IMR-90 (cell line): Measurements from ENCODE around the gene PAQR7. TPM values are rescaled to one million over a fixed set of nuclear protein-coding genes. Genes with fewer than 3 reads are reported as not detected.

ENCODE experiments used
- ATAC-seq: fragments of 200-7000 bp; cut with Tn5 transposase; 2 replicates; pipeline ENCODE4 v1.9.1; 2020; ENCODE audit warnings: low read depth, mild to moderate bottlenecking, moderate library complexity
- BruUV-seq: library from RNA; stranded (reverse); fragments of 400-500 nt; replicated peaks from 2 replicates; lab custom pipeline; 2021; lab: Mats Ljungman, UMichigan
- CTCF ChIA-PET: fragments of 300-600 bp; formaldehyde crosslinking; extraction: SDS; loops from one replicate; lab custom pipeline; 2021; ENCODE audit warnings: antibody characterized with exemption; lab: Yijun Ruan, JAX
- POLR2A ChIA-PET: fragments of 300-600 bp; sonication (Branson Sonifier 250); formaldehyde crosslinking; loops from one replicate; lab custom pipeline; 2022; ENCODE audit warnings: antibody characterized with exemption; ENCODE audit not compliant: unreplicated experiment; lab: Charles Lee
- DNase-seq: peaks from one replicate; pipeline ENCODE4 v3.0.0; 2013
- H2AFZ ChIP-seq: replicated peaks from 2 replicates; pipeline ENCODE3; 2013; ENCODE audit warnings: low read length, mild to moderate bottlenecking; ENCODE audit not compliant: poor library complexity
- H2AK5ac ChIP-seq: 2 replicates; pipeline ENCODE4 v1.6.1; 2013; ENCODE audit warnings: low read depth, low read length, inconsistent platforms
- H2AK9ac ChIP-seq: replicated peaks from 2 replicates; pipeline ENCODE3; 2013; ENCODE audit warnings: mild to moderate bottlenecking, low read depth, low read length, moderate library complexity; ENCODE audit not compliant: poor library complexity
- H2BK120ac ChIP-seq: 2 replicates; pipeline ENCODE4 v1.6.1; 2013; ENCODE audit warnings: low read depth, low read length, inconsistent platforms
- H2BK15ac ChIP-seq: 3 replicates; pipeline ENCODE4 v1.6.1; 2013; ENCODE audit warnings: low read depth, low read length, inconsistent platforms
- H2BK20ac ChIP-seq: 2 replicates; pipeline ENCODE4 v1.6.1; 2013; ENCODE audit warnings: low read depth, mild to moderate bottlenecking, inconsistent platforms, low read length, moderate library complexity
- H2BK5ac ChIP-seq: 2 replicates; pipeline ENCODE4 v1.6.1; 2013; ENCODE audit warnings: mild to moderate bottlenecking, low read depth, low read length, inconsistent platforms; ENCODE audit not compliant: poor library complexity, severe bottlenecking
- H3K14ac ChIP-seq: replicated peaks from 2 replicates; pipeline ENCODE4 v1.6.1; 2013; ENCODE audit warnings: low read depth, low read length, inconsistent platforms
- H3K18ac ChIP-seq: 2 replicates; pipeline ENCODE4 v1.6.1; 2013; ENCODE audit warnings: low read depth, low read length, control low read depth
- H3K23ac ChIP-seq: 2 replicates; pipeline ENCODE4 v1.6.1; 2013; ENCODE audit warnings: low read depth, low read length, inconsistent platforms
- H3K27ac ChIP-seq: 2 replicates; pipeline ENCODE4 v1.5.1; 2013; ENCODE audit warnings: mild to moderate bottlenecking, control low read depth, low read length; ENCODE audit not compliant: insufficient read depth
- H3K27me3 ChIP-seq: 2 replicates; pipeline ENCODE4 v1.6.1; 2013; ENCODE audit warnings: low read length; ENCODE audit not compliant: control insufficient read depth, insufficient read depth
- H3K36me3 ChIP-seq: 2 replicates; pipeline ENCODE4 v1.6.1; 2013; ENCODE audit warnings: low read length, mixed read lengths; ENCODE audit not compliant: control insufficient read depth, insufficient read depth
- H3K4ac ChIP-seq: 2 replicates; pipeline ENCODE4 v1.6.1; 2013; ENCODE audit warnings: low read depth, low read length, inconsistent platforms
- H3K4me1 ChIP-seq: 2 replicates; pipeline ENCODE4 v1.6.1; 2013; ENCODE audit warnings: low read length, mixed read lengths; ENCODE audit not compliant: control insufficient read depth, insufficient read depth
- H3K4me2 ChIP-seq: 2 replicates; pipeline ENCODE4 v1.6.1; 2013; ENCODE audit warnings: low read depth, mild to moderate bottlenecking, control low read depth, low read length, moderate library complexity
- H3K4me3 ChIP-seq: 2 replicates; pipeline ENCODE4 v1.5.1; 2013; ENCODE audit warnings: low read depth, mild to moderate bottlenecking, control low read depth, low read length, moderate library complexity; ENCODE audit not compliant: insufficient read depth
- H3K56ac ChIP-seq: 2 replicates; pipeline ENCODE4 v1.6.1; 2013; ENCODE audit warnings: low read length, inconsistent platforms; ENCODE audit not compliant: insufficient read depth; ENCODE audit errors: extremely low read depth
- H3K79me1 ChIP-seq, 2 experiments: 2 replicates each; pipeline ENCODE4 v1.6.1; 2013; ENCODE audit warnings: low read length in 2 of 2, inconsistent platforms in 1 of 2, low read depth in 1 of 2
- H3K9ac ChIP-seq: 2 replicates; pipeline ENCODE4 v1.6.1; 2013; ENCODE audit warnings: low read depth, low read length, control low read depth
- H3K9me1 ChIP-seq: 2 replicates; pipeline ENCODE4 v1.6.1; 2013; ENCODE audit warnings: low read length, inconsistent platforms; ENCODE audit not compliant: insufficient read depth
- H3K9me3 ChIP-seq: 2 replicates; pipeline ENCODE4 v1.6.1; 2013; ENCODE audit warnings: low read length; ENCODE audit not compliant: control insufficient read depth, insufficient read depth
- H4K20me1 ChIP-seq: 2 replicates; pipeline ENCODE4 v1.6.1; 2013; ENCODE audit warnings: low read length, inconsistent platforms; ENCODE audit not compliant: insufficient read depth
- H4K5ac ChIP-seq: 2 replicates; pipeline ENCODE4 v1.6.1; 2013; ENCODE audit warnings: mild to moderate bottlenecking, low read depth, low read length, control low read depth
- H4K8ac ChIP-seq, 2 experiments: 2 replicates each; pipeline ENCODE4 v1.6.1; 2013; ENCODE audit warnings: low read depth in 2 of 2, low read length in 2 of 2, control low read depth in 1 of 2, inconsistent platforms in 1 of 2
- H4K91ac ChIP-seq: 2 replicates; pipeline ENCODE4 v1.6.1; 2013; ENCODE audit warnings: low read depth, low read length, inconsistent platforms; ENCODE audit not compliant: insufficient read depth
- ELK1 ChIP-seq: fragments of 150-350 bp; IDR thresholded peaks from 2 replicates; pipeline ENCODE4 v1.6.1; 2016; ENCODE audit warnings: low read depth, mild to moderate bottlenecking, low read length, moderate library complexity, borderline replicate concordance
- MAFK ChIP-seq: IDR thresholded peaks from 2 replicates; pipeline ENCODE4 v1.6.1; 2012; ENCODE audit warnings: low read depth, low read length, improper control_type of control experiment
- MAZ ChIP-seq: IDR thresholded peaks from 2 replicates; pipeline ENCODE4 v1.6.1; 2012; ENCODE audit warnings: low read depth, mild to moderate bottlenecking, low read length, improper control_type of control experiment, moderate library complexity, borderline replicate concordance
- MXI1 ChIP-seq: IDR thresholded peaks from 2 replicates; pipeline ENCODE4 v1.6.1; 2012; ENCODE audit warnings: low read depth, mild to moderate bottlenecking, low read length, moderate library complexity, borderline replicate concordance
- POLR2A ChIP-seq: IDR thresholded peaks from 2 replicates; pipeline ENCODE4 v1.6.1; 2012; ENCODE audit warnings: mild to moderate bottlenecking, low read depth, low read length
- RCOR1 ChIP-seq: IDR thresholded peaks from 2 replicates; pipeline ENCODE4 v1.6.1; 2012; ENCODE audit warnings: mild to moderate bottlenecking, low read length, improper control_type of control experiment; ENCODE audit not compliant: insufficient replicate concordance
- RFX5 ChIP-seq: IDR thresholded peaks from 2 replicates; pipeline ENCODE4 v1.8.0; 2012; ENCODE audit warnings: low read depth, mild to moderate bottlenecking, low read length, moderate library complexity
- WGBS, 2 experiments: methylation state at CpG; one replicate each; pipeline versions ENCODE4 v1.1.5 to v1.1.7; 2013; ENCODE audit warnings: missing lambda C conversion rate in 2 of 2; ENCODE audit not compliant: insufficient read length in 1 of 2; ENCODE audit errors: extremely low coverage in 2 of 2; 5-methylcytosine and 5-hydroxymethylcytosine counted together
- dilution Hi-C: fragments of 300-500 bp; cut with HindIII; formaldehyde crosslinking; loops from one replicate; pipeline ENCODE4 v1.14.3; 2018; ENCODE audit warnings: low sequenced_read_pairs; ENCODE audit not compliant: unreplicated experiment
- in situ Hi-C: fragments of 300-500 bp; cut with MboI; formaldehyde crosslinking; loops from 3 replicates; pipeline ENCODE4 v1.14.3; 2019; ENCODE audit warnings: low sequenced_read_pairs, inconsistent platforms, mixed read lengths
- intact Hi-C: fragments of 100-400 bp; cut with micrococcal nuclease; formaldehyde crosslinking; loops from 2 replicates; pipeline ENCODE4 v1.10.0; 2022
- polyA plus RNA-seq, 3 experiments: library from polyadenylated mRNA; depleted of rRNA; stranded (reverse); fragments of >200 nt; gene quantifications; 2 replicates each; pipeline ENCODE4 v1.2.3, GENCODE V29; 2012; ENCODE audit warnings: low replicate concordance in 1 of 3
- total RNA-seq: library from RNA; depleted of rRNA; stranded (reverse); fragments of >200 nt; gene quantifications from 2 replicates; pipeline ENCODE4 v1.2.3, GENCODE V29; 2012

Gene PAQR7
- total and polyA plus RNA-seq, 2 of the 4 experiments (the other 2 are of a cell fraction): 9.0 to 12.9 TPM

- ChIA-PET POLR2A (interaction anchor here (0.6 kb wide), 1 partner anchor 47 kb away, joined by 6 read pairs; no protein-coding TSS in a partner anchor), CTCF (interaction anchor here (1.3 kb wide), 1 partner anchor 47 kb away, joined by 4 read pairs; no protein-coding TSS in a partner anchor)
- Histone ChIP-seq H3K4me2 (no peak overlapping the region), H2BK5ac (no peak overlapping the region), H3K27me3 (no peaks in the 10 kb centered on the region), H2BK20ac (0 out of 2 replicates have a peak overlapping the region, but pooled peaks have one; percentile 1), H3K36me3 (no peaks in the 10 kb centered on the region), H3K18ac (no peak overlapping the region), H3K14ac (peak overlapping the region; percentile 10; the same call in 1 of the 2 replicates), H3K56ac (no peak overlapping the region), H4K91ac (no peak overlapping the region), H3K9ac (no peak overlapping the region), H3K23ac (peak overlapping the region; percentile 72; the same call in 1 of the 2 replicates), H2AK9ac (no peak overlapping the region), H3K79me1 (peaks cover 7 to 14% of the 10 kb centered on the region in 2 experiments; a peak in 3 of 4 replicates), H3K9me1 (peaks cover 4% of the 10 kb centered on the region; the same call in 1 of the 2 replicates), H3K4me3 (no peak overlapping the region), H3K27ac (no peak overlapping the region), H4K5ac (peak overlapping the region; percentile 49), H3K4me1 (peaks cover 3% of the 10 kb centered on the region; the same call in 1 of the 2 replicates), H2BK120ac (peak overlapping the region; percentile 40; the same call in 1 of the 2 replicates), H3K9me3 (no peaks in the 10 kb centered on the region), H2AFZ (peak overlapping the region; percentile 80), H4K20me1 (no peaks in the 10 kb centered on the region), H3K4ac (no peak overlapping the region), H4K8ac (peak overlapping the region in 1 of 2 experiments; percentile 26; a peak in 1 of 4 replicates), H2BK15ac (no peak overlapping the region), H2AK5ac (no peak overlapping the region)
- intact Hi-C loops: no loop called here
- DNase-seq (peak; percentile 30), ATAC-seq (no peak)
- no TSS peak for BruUV-seq
- in situ Hi-C loops: no loop called here
- dilution Hi-C loops: no loop called here
- no peak for TF ChIP-seq POLR2A
- no peak for TF ChIP-seq RFX5
- TF ChIP-seq MXI1: no peak
- TF ChIP-seq ELK1: no peak
- TF ChIP-seq MAZ: no peak
- no peak for TF ChIP-seq MAFK
- no peak for TF ChIP-seq RCOR1
- WGBS, 2 experiments: no CpG with 5 or more reads among the region's 1 CpG
Observed at GRCh38 chr1:25848531-25848930, 27.0 kb downstream of the PAQR7 start.
